ENCODE measurements around the gene IRGQ. TPM values are rescaled to one million over a fixed set of nuclear protein-coding genes. Genes with fewer than 3 reads are reported as not detected.
"Not testable (repeated sequence)": the region's sequence is repeated elsewhere in the genome, so short reads cannot be mapped to it uniquely, and the experiment has no call there.

The IRGQ gene
- total RNA-seq, 2 experiments from 2014 or later, result 11.2 to 14.0 TPM

DNA sequence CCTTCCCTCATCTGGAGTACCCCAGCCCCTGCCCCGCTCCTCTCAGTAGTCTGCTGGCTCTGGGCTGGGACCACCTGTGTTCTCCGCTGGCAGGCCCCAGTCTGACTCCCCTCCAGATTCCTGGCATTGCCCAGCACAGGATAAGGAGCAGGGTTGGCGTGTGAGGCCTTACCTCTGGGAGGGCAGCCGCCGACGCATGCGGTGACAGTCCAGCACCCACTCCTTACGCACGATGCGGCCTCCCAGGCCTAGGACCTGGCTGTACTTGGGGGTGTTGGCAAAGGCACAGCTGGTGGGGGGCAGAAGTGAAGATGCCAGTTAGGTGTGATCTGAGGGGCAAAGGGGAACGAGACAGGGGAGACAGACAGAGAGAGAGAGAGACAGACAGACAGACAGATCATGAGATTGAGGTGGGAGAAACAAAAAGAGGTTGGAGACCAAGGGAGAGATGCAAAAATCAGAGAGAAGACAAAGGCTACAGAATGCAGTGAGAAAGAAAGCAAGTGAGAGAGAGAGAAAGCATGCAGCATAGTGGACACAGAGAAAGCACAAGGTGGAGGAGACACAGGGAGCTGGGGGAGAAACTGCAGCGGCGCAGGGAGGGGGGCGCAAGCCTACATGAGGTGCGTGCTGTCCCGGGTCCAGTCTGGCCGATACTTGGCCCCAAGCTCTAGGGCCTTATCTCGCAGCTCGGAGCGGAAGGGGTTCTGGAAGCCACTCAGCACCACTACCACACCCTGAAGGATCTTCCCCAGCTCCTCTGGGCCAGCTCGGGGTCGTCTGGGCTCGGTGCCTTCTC, 44.3 kb downstream of the IRGQ start:
- CTCF ChIA-PET, result interaction anchor here (0.8 to 12.8 kb wide), 2 partner anchors 43 to 193 kb away, joined by 3 to 239 read pairs; partner anchors contain the start of genes IRGQ and ZNF576
- no peak for ATAC-seq
- H3K4me3 Mint-ChIP-seq, result no peak overlapping the region
- H3K27me3 Mint-ChIP-seq (ENCODE audit: low read depth), result no peaks in the 10 kb centered on the region
- H3K36me3 Mint-ChIP-seq (ENCODE audit: low read depth), result peaks cover 43% of the 10 kb centered on the region
- POLR2A ChIA-PET, result no interaction called here
- peaks cover 8% of the 10 kb centered on the region for H3K4me1 Mint-ChIP-seq (ENCODE audit: low read depth)
- H3K27ac Mint-ChIP-seq, result no peak overlapping the region
- no peaks in the 10 kb centered on the region for H3K9me3 Mint-ChIP-seq (ENCODE audit: insufficient read depth)
- DNase-seq, result no peak

DNA sequence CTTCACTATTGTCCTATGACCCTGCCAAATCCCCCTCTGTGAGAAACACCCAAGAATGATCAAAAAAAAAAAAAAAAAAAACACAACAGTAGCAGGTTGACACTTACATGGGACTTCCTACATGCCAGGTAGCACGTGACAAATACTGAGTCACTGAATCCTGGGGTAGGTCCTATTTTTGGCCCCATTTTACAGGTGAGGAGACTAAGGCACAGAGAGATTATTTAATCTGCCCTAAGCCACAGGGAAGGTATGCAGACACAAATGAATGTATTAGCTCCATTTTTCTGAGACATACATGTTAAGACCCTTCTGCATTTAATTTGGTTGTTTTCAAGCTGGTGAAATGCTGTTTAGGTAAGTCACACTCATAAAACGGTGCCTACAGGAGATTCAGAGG, 47.2 kb downstream of the IRGQ start:
- ChIA-PET CTCF (interaction anchor here (1.5 kb wide), 1 partner anchor 45 kb away, joined by 3 read pairs; no protein-coding TSS in a partner anchor), POLR2A (no interaction called here)
- Mint-ChIP-seq H3K27me3 (ENCODE audit: low read depth) (no peaks in the 10 kb centered on the region), H3K9me3 (ENCODE audit: insufficient read depth) (no peaks in the 10 kb centered on the region), H3K4me1 (ENCODE audit: low read depth) (no peaks in the 10 kb centered on the region), H3K4me3 (no peak overlapping the region), H3K36me3 (ENCODE audit: low read depth) (peaks cover 44% of the 10 kb centered on the region), H3K27ac (no peak overlapping the region)
- ATAC-seq, result no peak
- DNase-seq, result no peak

DNA sequence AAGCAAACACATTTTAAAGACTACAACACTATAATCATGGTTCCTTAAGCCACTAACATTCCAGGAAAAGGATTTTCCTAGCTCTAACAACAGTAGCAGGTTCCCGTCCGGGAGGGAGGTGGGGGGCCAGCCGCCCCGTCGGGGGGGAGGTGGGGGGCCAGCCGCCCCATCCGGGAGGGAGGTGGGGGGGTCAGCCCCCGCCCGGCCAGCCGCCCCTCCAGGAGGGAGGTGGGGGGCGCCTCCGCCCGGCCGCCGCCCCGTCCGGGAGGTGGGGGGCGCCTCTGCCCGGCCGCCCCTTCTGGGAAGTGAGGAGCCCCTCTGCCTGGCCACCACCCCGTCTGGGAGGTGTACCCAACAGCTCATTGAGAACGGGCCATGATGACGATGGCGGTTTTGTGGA, 48.0 kb downstream of the IRGQ start:
- H3K36me3 Mint-ChIP-seq (ENCODE audit: low read depth), result peaks cover 51% of the 10 kb centered on the region
- ATAC-seq; CTCF ChIA-PET; H3K4me3 Mint-ChIP-seq; DNase-seq; POLR2A ChIA-PET; H3K9me3 Mint-ChIP-seq (ENCODE audit: insufficient read depth); H3K27ac Mint-ChIP-seq; H3K27me3 Mint-ChIP-seq (ENCODE audit: low read depth); H3K4me1 Mint-ChIP-seq (ENCODE audit: low read depth): not testable (repeated sequence)

DNA sequence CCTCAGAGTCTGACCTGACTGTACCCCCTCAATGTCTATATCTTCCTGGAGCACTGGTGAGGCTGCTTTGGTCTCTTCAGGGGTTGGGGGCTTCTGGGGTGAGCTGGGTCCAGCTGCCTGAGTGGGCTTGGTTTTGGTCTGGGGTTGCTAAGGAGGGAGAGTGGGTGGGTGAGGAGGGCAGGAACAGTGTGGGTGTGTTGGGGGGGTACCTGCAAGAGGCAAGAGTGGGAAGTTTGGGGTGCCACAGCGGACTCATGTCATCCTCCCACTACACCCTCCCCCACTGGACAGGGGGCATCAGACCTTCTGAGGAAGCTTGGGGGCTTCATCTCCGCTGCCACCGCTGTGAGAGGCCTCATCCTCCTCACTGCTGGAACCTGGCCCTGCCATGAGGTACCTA, 49.4 kb downstream of the IRGQ start:
- H3K36me3 Mint-ChIP-seq (ENCODE audit: low read depth), result peaks cover 53% of the 10 kb centered on the region
- no peak for DNase-seq
- no peaks in the 10 kb centered on the region for H3K4me1 Mint-ChIP-seq (ENCODE audit: low read depth)
- H3K27ac Mint-ChIP-seq, result no peak overlapping the region
- no peak for ATAC-seq
- H3K27me3 Mint-ChIP-seq (ENCODE audit: low read depth), result no peaks in the 10 kb centered on the region
- H3K4me3 Mint-ChIP-seq, result no peak overlapping the region
- no peaks in the 10 kb centered on the region for H3K9me3 Mint-ChIP-seq (ENCODE audit: insufficient read depth)
- CTCF ChIA-PET, result interaction anchor here (1.0 kb wide), 1 partner anchor 9 kb away, joined by 5 read pairs; no protein-coding TSS in a partner anchor
- POLR2A ChIA-PET, result no interaction called here

DNA sequence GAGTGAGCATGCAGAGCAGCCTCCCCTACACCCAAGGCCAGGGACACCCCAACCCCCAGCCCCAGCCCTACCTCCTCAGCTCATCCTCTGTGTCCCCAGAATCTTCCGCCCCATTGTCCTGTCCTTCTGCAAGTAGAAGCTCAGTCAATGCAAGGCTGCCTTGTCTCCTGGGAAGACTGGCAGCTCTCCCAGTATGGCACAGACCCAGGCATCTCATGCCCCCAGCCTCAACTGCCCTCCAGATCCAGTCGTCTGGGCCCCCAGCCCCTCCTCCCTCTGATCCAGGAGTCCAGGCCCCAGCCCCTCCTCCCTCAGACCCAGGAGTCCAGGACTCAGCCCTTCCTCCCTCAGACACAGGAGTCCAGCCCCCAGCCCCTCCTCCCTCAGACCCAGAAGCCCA, 50.0 kb downstream of the IRGQ start:
- no peak overlapping the region for H3K4me3 Mint-ChIP-seq
- POLR2A ChIA-PET, result interaction anchor here (1.1 kb wide), 1 partner anchor 14 kb away, joined by 3 read pairs; no protein-coding TSS in a partner anchor
- H3K27me3 Mint-ChIP-seq (ENCODE audit: low read depth), result no peaks in the 10 kb centered on the region
- H3K9me3 Mint-ChIP-seq (ENCODE audit: insufficient read depth), result no peaks in the 10 kb centered on the region
- no peaks in the 10 kb centered on the region for H3K4me1 Mint-ChIP-seq (ENCODE audit: low read depth)
- DNase-seq, result no peak
- H3K27ac Mint-ChIP-seq, result no peak overlapping the region
- no peak for ATAC-seq
- CTCF ChIA-PET, result interaction anchor here (1.0 to 1.3 kb wide), 2 partner anchors 8 to 9 kb away, joined by 3 to 5 read pairs; no protein-coding TSS in a partner anchor
- H3K36me3 Mint-ChIP-seq (ENCODE audit: low read depth), result peaks cover 53% of the 10 kb centered on the region

DNA sequence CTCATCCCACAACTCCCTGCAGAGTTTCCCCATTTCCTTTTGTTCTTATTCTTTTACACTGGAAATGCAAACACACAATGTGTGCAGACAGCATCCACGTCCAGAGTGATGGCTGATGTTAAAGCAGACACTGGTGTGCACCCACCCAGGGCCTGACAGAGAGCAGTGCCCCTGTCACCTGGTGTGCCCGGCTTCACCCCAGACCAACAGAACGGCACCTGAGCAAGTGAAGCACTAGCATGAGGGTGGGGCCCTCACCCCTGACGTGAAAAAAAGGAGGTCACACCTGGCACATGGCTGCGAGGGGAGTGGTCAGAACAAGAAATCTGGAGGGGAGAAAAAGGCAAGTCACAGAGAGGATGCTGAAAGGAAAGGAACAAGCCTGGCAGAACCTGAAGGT, 50.7 kb downstream of the IRGQ start:
- POLR2A ChIA-PET, result interaction anchor here (1.1 kb wide), 1 partner anchor 13 kb away, joined by 3 read pairs; no protein-coding TSS in a partner anchor
- peaks cover 53% of the 10 kb centered on the region for H3K36me3 Mint-ChIP-seq (ENCODE audit: low read depth)
- H3K27me3 Mint-ChIP-seq (ENCODE audit: low read depth), result no peaks in the 10 kb centered on the region
- H3K4me3 Mint-ChIP-seq, result no peak overlapping the region
- H3K4me1 Mint-ChIP-seq (ENCODE audit: low read depth), result no peaks in the 10 kb centered on the region
- CTCF ChIA-PET, result interaction anchor here (0.9 to 1.3 kb wide), 2 partner anchors 8 to 10 kb away, joined by 3 read pairs; no protein-coding TSS in a partner anchor
- H3K9me3 Mint-ChIP-seq (ENCODE audit: insufficient read depth), result no peaks in the 10 kb centered on the region
- no peak overlapping the region for H3K27ac Mint-ChIP-seq
- ATAC-seq, result no peak
- DNase-seq, result no peak

DNA sequence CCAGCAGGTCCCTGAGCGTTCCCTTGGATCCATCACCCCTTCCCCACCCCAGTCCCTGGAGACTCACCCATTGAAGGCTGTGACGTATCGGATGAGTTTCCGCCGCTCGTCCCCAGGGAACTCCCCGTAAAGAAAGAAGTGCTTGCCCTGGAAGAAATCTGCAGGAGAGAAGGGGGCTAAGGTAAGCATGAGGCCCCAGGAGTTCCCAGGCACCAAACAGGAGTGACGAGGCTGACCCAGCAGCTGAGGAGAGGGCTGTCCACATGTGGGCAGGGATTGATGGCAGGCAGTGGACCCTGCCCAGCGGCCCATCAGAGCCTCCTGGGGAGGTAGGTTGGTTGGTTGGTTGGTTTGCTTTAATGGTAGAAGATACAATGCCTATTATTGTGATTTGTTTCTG, 51.9 kb downstream of the IRGQ start:
- ChIA-PET CTCF (no interaction called here), POLR2A (no interaction called here)
- no peak overlapping the region for H3K4me3 Mint-ChIP-seq
- H3K27me3 Mint-ChIP-seq (ENCODE audit: low read depth), result no peaks in the 10 kb centered on the region
- DNase-seq (no peak), ATAC-seq (no peak)
- H3K27ac Mint-ChIP-seq, result no peak overlapping the region
- peaks cover 59% of the 10 kb centered on the region for H3K36me3 Mint-ChIP-seq (ENCODE audit: low read depth)
- H3K9me3 Mint-ChIP-seq (ENCODE audit: insufficient read depth), result peaks cover 3% of the 10 kb centered on the region
- H3K4me1 Mint-ChIP-seq (ENCODE audit: low read depth), result no peaks in the 10 kb centered on the region

DNA sequence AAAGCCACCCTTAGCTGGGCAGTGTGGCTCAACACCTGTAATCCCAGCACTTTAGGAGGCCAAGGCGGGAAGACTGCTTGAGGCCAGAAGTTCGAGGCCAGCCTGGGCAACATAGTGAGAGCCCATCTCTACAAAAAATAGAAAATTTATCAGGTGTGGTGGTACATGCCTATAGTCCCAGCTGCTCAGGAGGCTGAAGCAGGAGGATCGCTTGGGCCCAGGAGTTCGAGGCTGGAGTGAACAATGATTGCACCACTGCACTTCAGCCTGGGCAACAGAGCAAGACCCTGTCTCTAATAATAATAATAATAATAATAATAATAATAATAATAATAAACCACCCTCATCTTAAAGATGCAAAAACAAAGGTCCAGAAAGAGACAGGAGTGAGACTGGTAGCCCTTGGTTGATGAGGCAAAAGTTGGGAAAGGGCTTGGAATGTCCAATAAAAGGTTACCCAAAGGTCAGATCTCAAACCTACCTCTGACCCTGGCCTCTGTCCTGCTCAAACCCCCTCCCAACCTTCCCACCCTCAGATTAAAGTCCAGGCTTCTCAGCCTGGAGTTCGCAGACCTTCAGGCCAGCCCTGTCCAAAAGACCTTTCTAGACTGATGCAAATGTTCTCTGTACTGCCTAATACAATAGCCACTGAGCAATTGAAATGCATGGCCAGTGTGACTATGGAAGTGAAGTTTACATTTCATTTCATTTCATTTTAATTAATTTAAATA, 53.8 kb downstream of the IRGQ start:
- ATAC-seq (no peak), DNase-seq (no peak)
- ChIA-PET POLR2A (interaction anchor here (1.0 kb wide), 1 partner anchor 10 kb away, joined by 3 read pairs; the partner anchor contains the start of gene ZNF575), CTCF (interaction anchor here (1.5 to 1.7 kb wide), 2 partner anchors 14 to 52 kb away, joined by 6 to 10 read pairs; no protein-coding TSS in a partner anchor)
- Mint-ChIP-seq H3K36me3 (ENCODE audit: low read depth) (peaks cover 68% of the 10 kb centered on the region), H3K4me3 (no peak overlapping the region), H3K27ac (no peak overlapping the region), H3K9me3 (ENCODE audit: insufficient read depth) (peaks cover 11% of the 10 kb centered on the region), H3K4me1 (ENCODE audit: low read depth) (no peaks in the 10 kb centered on the region), H3K27me3 (ENCODE audit: low read depth) (no peaks in the 10 kb centered on the region)

DNA sequence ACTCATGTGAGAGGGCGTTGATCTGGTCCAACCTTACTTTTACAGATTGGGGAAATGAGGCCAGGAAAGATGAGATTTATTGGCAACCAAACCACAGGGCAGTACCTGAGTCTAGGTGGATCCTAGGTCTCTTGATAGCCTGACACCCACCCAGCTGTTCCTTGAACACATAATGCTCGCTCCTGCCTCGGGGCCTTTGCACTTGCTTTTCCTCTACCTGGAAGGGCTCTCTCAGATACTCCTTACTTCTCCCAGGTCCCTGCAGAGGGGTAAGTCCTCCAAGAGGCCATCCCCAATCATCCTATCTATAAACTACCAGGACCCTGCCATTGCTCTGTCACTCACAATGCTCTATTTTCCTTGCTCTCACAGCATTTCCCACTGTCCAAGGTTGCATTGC, 55.6 kb downstream of the IRGQ start:
- ChIA-PET CTCF (interaction anchor here (1.7 kb wide), 1 partner anchor 54 kb away, joined by 6 read pairs; no protein-coding TSS in a partner anchor), POLR2A (no interaction called here)
- DNase-seq (no peak), ATAC-seq (no peak)
- H3K36me3 Mint-ChIP-seq (ENCODE audit: low read depth), result peaks cover 74% of the 10 kb centered on the region
- no peak overlapping the region for H3K27ac Mint-ChIP-seq
- H3K4me3 Mint-ChIP-seq, result no peak overlapping the region
- H3K4me1 Mint-ChIP-seq (ENCODE audit: low read depth), result peaks cover 2% of the 10 kb centered on the region
- H3K27me3 Mint-ChIP-seq (ENCODE audit: low read depth), result no peaks in the 10 kb centered on the region
- peaks cover 11% of the 10 kb centered on the region for H3K9me3 Mint-ChIP-seq (ENCODE audit: insufficient read depth)

DNA sequence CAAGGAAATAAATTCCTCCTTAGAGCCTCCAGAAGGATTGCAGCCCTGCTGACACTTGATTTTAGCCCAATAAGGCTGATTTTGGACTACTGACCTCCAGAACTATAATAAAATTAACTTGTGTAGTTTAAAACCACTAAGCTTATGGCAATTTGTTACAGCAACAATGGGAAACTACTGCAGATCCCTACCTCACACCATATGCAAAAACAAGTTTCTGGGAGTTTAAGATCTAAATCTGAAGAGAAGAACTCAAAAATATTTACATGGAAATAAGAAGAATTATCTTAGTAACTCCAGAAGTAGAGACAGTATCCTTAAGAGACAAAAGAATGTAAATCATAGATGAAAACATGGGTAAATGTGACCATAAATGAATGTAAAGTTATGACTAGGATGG, 57.0 kb downstream of the IRGQ start:
- ATAC-seq (no peak), DNase-seq (no peak)
- peaks cover 8% of the 10 kb centered on the region for H3K4me1 Mint-ChIP-seq (ENCODE audit: low read depth)
- POLR2A ChIA-PET, result no interaction called here
- no peak overlapping the region for H3K27ac Mint-ChIP-seq
- no peaks in the 10 kb centered on the region for H3K27me3 Mint-ChIP-seq (ENCODE audit: low read depth)
- CTCF ChIA-PET, result interaction anchor here (5.6 kb wide), 1 partner anchor 16 kb away, joined by 43 read pairs; no protein-coding TSS in a partner anchor
- H3K4me3 Mint-ChIP-seq, result no peak overlapping the region
- peaks cover 11% of the 10 kb centered on the region for H3K9me3 Mint-ChIP-seq (ENCODE audit: insufficient read depth)
- peaks cover 65% of the 10 kb centered on the region for H3K36me3 Mint-ChIP-seq (ENCODE audit: low read depth)

DNA sequence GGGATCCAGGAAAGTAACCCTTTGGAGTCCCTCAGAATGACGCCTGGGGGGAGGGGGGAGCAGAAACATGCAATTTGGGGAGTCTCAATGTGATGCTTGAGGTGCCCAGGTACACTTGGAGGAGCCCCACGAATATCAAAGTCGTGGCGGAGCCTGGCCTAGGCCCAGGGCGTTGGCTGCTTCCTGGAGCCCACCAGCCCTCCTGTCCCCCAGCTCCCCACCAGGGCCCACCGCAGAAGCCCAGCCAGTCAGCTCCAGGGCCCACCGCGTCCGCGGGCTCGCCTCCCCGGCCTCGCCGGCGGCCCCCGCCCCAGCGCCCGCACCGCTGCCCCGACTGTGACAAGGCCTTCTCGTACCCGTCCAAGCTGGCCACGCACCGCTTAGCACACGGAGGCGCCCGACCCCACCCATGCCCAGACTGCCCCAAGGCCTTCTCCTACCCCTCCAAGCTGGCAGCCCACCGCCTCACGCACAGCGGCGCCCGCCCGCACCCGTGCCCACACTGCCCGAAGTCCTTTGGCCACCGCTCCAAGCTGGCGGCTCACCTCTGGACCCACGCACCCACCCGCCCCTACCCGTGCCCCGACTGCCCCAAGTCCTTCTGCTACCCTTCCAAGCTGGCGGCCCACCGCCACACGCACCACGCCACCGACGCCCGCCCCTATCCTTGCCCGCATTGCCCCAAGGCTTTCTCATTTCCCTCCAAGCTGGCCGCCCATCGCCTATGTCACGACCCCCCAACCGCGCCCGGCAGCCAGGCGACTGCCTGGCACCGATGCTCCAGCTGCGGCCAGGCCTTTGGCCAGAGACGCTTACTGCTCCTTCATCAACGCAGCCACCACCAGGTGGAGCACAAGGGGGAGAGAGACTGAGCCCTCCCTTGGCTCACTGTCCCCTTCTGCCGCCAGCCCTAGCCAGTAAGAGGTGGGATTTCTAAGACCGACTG, 60.8 kb downstream of the IRGQ start:
- ChIA-PET CTCF (interaction anchor here (1.0 to 17.5 kb wide), 11 partner anchors 14 to 108 kb away, joined by 3 to 387 read pairs (median 4); partner anchors contain the start of genes IRGQ, PINLYP, XRCC1 and ZNF576), POLR2A (no interaction called here)
- ATAC-seq (no peak), DNase-seq (peak; percentile 43)
- Mint-ChIP-seq H3K4me1 (ENCODE audit: low read depth) (peaks cover 25% of the 10 kb centered on the region), H3K27me3 (ENCODE audit: low read depth) (no peaks in the 10 kb centered on the region), H3K27ac (peak overlapping the region; percentile 21), H3K36me3 (ENCODE audit: low read depth) (peaks cover 32% of the 10 kb centered on the region), H3K9me3 (ENCODE audit: insufficient read depth) (peaks cover 11% of the 10 kb centered on the region), H3K4me3 (no peak overlapping the region)
